GM12872 (cell line): ENCODE results near the gene CAPZB.
A peak's percentile ranks its signal among the peaks of the same experiment; 100 is the strongest.

ENCODE experiments used
- CTCF ChIP-seq: IDR thresholded peaks from 3 replicates; pipeline ENCODE4 v1.5.1; 2011; ENCODE audit warnings: low read depth, mild to moderate bottlenecking, low read length, moderate library complexity; ENCODE audit not compliant: insufficient read depth

The CAPZB gene

GRCh38 chr1:19344831-19345230 lies 140.5 kb downstream of the CAPZB start:
- no peak for TF ChIP-seq CTCF

GRCh38 chr1:19344372-19344810 lies 140.9 kb downstream of the CAPZB start:
- TF ChIP-seq CTCF, result peak; percentile 94

- no peak for TF ChIP-seq CTCF
Observed at GRCh38 chr1:19343617-19344350, 141.6 kb downstream of the CAPZB start.

GRCh38 chr1:19342894-19343616 lies 142.3 kb downstream of the CAPZB start:
- no peak for TF ChIP-seq CTCF

GRCh38 chr1:19342062-19342750 lies 143.1 kb downstream of the CAPZB start:
- no peak for TF ChIP-seq CTCF

- TF ChIP-seq CTCF, result peak; percentile 98
Observed at GRCh38 chr1:19341201-19342061, 143.9 kb downstream of the CAPZB start.
